K562 (cell line): ENCODE data around the gene SMCO1. TPM values are rescaled to one million over a fixed set of nuclear protein-coding genes. Genes with fewer than 3 reads are reported as not detected.

Source experiments
- ARNT ChIP-seq, 2 experiments: fragments of 450-650 bp; IDR thresholded peaks; 2 replicates each; pipeline ENCODE4 v1.6.1; 2016; ENCODE audit warnings: mild to moderate bottlenecking in 1 of 2
- FOXA3 ChIP-seq, 2 experiments: fragments of 450-650 bp in 1 of 2; sonication (generic) in 1 of 2; formaldehyde crosslinking; IDR thresholded peaks in 1 of 2; conservative IDR thresholded peaks in 1 of 2; 2 replicates each; pipeline versions ENCODE4 v1.4.0 to v1.8.0; 2020 to 2022; ENCODE audit warnings: mild to moderate bottlenecking in 2 of 2, missing genetic modification reagents in 1 of 2
- KDM1A ChIP-seq, 2 experiments: fragments of 450-650 bp; IDR thresholded peaks; 2 replicates each; pipeline ENCODE4 v1.6.1; 2016; ENCODE audit warnings: mild to moderate bottlenecking in 2 of 2
- NCOA2 ChIP-seq, 2 experiments: fragments of 450-650 bp; IDR thresholded peaks; 2 replicates each; pipeline ENCODE4 v1.6.1; 2018; ENCODE audit warnings: mild to moderate bottlenecking in 2 of 2, moderate library complexity in 1 of 2; ENCODE audit not compliant: partially characterized antibody in 2 of 2
- NCOA6 ChIP-seq: fragments of 450-650 bp; IDR thresholded peaks from 2 replicates; pipeline ENCODE4 v1.6.1; 2017; ENCODE audit warnings: mild to moderate bottlenecking
- SRSF9 ChIP-seq: fragments of 200-400 bp; formaldehyde crosslinking; IDR thresholded peaks from 2 replicates; pipeline ENCODE4 v1.6.1; 2017; ENCODE audit warnings: low read depth, low read length, borderline replicate concordance
- STAT5A ChIP-seq: IDR thresholded peaks from 2 replicates; pipeline ENCODE4 v1.6.1; 2012; ENCODE audit warnings: low read length, inconsistent platforms, borderline replicate concordance
- TBL1XR1 ChIP-seq, 2 experiments: IDR thresholded peaks; 2 replicates each; pipeline ENCODE4 v1.6.1; 2012; ENCODE audit warnings: improper control_type of control experiment in 2 of 2, low read length in 2 of 2, mild to moderate bottlenecking in 1 of 2
- TCF3 ChIP-seq: sonication (generic); formaldehyde crosslinking; IDR thresholded peaks from 2 replicates; pipeline ENCODE4 v1.4.0; 2020; ENCODE audit warnings: mild to moderate bottlenecking, missing genetic modification reagents
- TEAD1 ChIP-seq, 2 experiments: fragments of 450-650 bp in 1 of 2; sonication (generic) in 1 of 2; formaldehyde crosslinking; IDR thresholded peaks; 2 replicates each; pipeline versions ENCODE4 v1.4.0 to v1.8.0; 2020 to 2022; ENCODE audit warnings: mild to moderate bottlenecking in 2 of 2, missing genetic modification reagents in 1 of 2
- TEAD4 ChIP-seq, 2 experiments: sonication (generic) in 1 of 2; formaldehyde crosslinking in 1 of 2; IDR thresholded peaks; 2 replicates each; pipeline versions ENCODE4 v1.6.1 to v1.8.0; 2012 to 2022; ENCODE audit warnings: borderline replicate concordance in 1 of 2, inconsistent platforms in 1 of 2, low read length in 1 of 2, mild to moderate bottlenecking in 1 of 2, missing genetic modification reagents in 1 of 2
- polyA plus RNA-seq, 8 experiments: library from polyadenylated mRNA; depleted of rRNA in 4 of 8; stranded (reverse) in 5 of 8; unstranded in 3 of 8; fragments of >200 nt; fragmentation: Nextera tagmentation in 2 of 8; fragmentation: Illumina TruSeq in 1 of 8; extraction: Ambion mirVana in 2 of 8; extraction: Trizol in 1 of 8; gene quantifications; 2 replicates each; pipeline versions ENCODE4 v1.2.1 to v1.2.3, GENCODE V29; 2011 to 2014; ENCODE audit warnings: inconsistent platforms in 1 of 8, missing spikeins in 1 of 8
- total RNA-seq, 7 experiments: library from RNA; depleted of rRNA in 6 of 7; stranded (reverse); fragments of >200 nt in 6 of 7; fragmentation: Illumina TruSeq in 2 of 7; extraction: Trizol in 2 of 7; gene quantifications; 2 replicates each; pipeline versions ENCODE4 v1.2.1 to v1.2.3, GENCODE V29; 2011 to 2021; ENCODE audit warnings: low replicate concordance in 1 of 7
- TF ChIP-seq, protein P1 (sequence below): IDR thresholded peaks from 2 replicates; pipeline ENCODE4 v1.6.1; 2012; ENCODE audit warnings: low read depth, low read length, improper control_type of control experiment, borderline replicate concordance
- TF ChIP-seq, protein P2 (sequence below): fragments of 450-650 bp; IDR thresholded peaks from 2 replicates; pipeline ENCODE4 v1.7.0; 2016; ENCODE audit warnings: borderline replicate concordance
- TF ChIP-seq, protein P3 (sequence below), 2 experiments: fragments of 250-450 bp in 1 of 2; fragments of 450-650 bp in 1 of 2; sonication (Bioruptor Pico) in 1 of 2; IDR thresholded peaks; 2 replicates each; pipeline versions ENCODE4 v1.6.1 to v1.8.0; 2016 to 2021; ENCODE audit warnings: mild to moderate bottlenecking in 2 of 2, moderate library complexity in 2 of 2, missing compliant biosample characterization in 1 of 2, missing genetic modification characterization in 1 of 2

Gene SMCO1
- total and polyA plus RNA-seq, 9 of the 15 experiments (the other 6 are each of a cell fraction or from before 2014, with no cell fraction given), result 0.05 to 0.35 (median 0.12) TPM; not detected in 5

DNA sequence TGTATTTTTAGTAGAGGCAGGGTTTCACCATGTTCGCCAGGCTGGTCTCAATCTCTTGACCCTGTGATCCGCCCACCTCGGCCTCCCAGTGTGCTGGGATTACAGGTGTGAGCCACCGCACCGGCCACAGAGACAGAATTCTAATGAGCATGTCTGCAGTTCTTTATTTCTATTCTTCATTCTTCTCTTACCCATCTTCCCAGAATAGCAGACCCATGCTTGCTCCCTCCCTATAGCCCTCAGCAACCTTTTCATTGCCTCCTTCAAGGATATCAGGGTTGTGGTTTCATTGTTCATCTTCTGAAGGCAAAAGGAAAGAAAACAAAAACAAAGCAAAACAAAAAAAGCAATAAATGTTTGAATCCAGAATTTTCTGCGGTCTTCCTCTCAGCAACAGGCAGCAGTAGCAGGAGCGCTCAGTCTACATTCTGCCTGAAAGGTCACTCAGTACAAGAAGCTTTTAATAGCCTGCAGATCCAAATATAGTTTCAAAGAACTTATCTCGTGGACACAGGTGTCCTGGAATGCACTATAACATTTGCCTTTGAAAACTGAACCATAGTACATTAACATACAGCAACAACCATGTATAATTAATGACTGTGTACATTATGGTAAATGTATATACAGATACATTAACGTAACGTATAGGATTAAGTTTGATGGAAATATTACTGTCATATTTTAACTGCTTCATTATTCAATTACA is at the start of gene SMCO1 (continued):
- TF ChIP-seq, protein P1, sequence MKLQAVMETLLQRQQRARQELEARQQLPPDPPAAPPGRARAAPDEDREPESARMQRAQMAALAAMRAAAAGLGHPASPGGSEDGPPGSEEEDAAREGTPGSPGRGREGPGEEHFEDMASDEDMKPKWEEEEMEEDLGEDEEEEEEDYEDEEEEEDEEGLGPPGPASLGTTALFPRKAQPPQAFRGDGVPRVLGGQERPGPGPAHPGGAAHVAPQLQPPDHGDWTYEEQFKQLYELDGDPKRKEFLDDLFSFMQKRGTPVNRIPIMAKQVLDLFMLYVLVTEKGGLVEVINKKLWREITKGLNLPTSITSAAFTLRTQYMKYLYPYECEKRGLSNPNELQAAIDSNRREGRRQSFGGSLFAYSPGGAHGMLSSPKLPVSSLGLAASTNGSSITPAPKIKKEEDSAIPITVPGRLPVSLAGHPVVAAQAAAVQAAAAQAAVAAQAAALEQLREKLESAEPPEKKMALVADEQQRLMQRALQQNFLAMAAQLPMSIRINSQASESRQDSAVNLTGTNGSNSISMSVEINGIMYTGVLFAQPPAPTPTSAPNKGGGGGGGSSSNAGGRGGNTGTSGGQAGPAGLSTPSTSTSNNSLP, result 0 out of 2 replicates have a peak, but pooled peaks have one; percentile 34
- TF ChIP-seq, protein P2, sequence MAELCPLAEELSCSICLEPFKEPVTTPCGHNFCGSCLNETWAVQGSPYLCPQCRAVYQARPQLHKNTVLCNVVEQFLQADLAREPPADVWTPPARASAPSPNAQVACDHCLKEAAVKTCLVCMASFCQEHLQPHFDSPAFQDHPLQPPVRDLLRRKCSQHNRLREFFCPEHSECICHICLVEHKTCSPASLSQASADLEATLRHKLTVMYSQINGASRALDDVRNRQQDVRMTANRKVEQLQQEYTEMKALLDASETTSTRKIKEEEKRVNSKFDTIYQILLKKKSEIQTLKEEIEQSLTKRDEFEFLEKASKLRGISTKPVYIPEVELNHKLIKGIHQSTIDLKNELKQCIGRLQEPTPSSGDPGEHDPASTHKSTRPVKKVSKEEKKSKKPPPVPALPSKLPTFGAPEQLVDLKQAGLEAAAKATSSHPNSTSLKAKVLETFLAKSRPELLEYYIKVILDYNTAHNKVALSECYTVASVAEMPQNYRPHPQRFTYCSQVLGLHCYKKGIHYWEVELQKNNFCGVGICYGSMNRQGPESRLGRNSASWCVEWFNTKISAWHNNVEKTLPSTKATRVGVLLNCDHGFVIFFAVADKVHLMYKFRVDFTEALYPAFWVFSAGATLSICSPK, result no peak
- TF ChIP-seq ARNT (IDR thresholded peaks at IDR 0.05) (0 out of 4 replicates have a peak, but pooled peaks of 1 of the 2 experiments have one; percentile 33), FOXA3 (CRISPR knock-in tag; conservative IDR thresholded peaks at IDR 0.05 in 1 of 2, IDR thresholded peaks at IDR 0.05 in 1 of 2) (peak; percentile 69 to 87; a peak in 3 of 4 replicates), STAT5A (0 out of 2 replicates have a peak, but pooled peaks have one; percentile 42), NCOA2 (IDR thresholded peaks at IDR 0.05; ENCODE audit: partially characterized antibody in 2 of 2) (peak in 1 of 2 experiments; percentile 38), TEAD4 (IDR thresholded peaks at IDR 0.05; ENCODE audit: low read length) (peak; percentile 88), TEAD4 (CRISPR knock-in tag; IDR thresholded peaks at IDR 0.05; ENCODE audit: borderline replicate concordance) (no peak), KDM1A (IDR thresholded peaks at IDR 0.05) (0 out of 4 replicates have a peak, but pooled peaks have one; percentile 7 to 41), SRSF9 (no peak), TBL1XR1 (IDR thresholded peaks at IDR 0.05; ENCODE audit: low read length in 2 of 2) (peak in 1 of 2 experiments; percentile 97; a peak in 2 of 4 replicates), NCOA6 (peak; percentile 31; the same call in 1 of the 2 replicates), TEAD1 (CRISPR knock-in tag; IDR thresholded peaks at IDR 0.05) (0 out of 4 replicates have a peak, but pooled peaks of 1 of the 2 experiments have one; percentile 18), TCF3 (CRISPR knock-in tag) (peak; percentile 93)
- TF ChIP-seq, protein P3, sequence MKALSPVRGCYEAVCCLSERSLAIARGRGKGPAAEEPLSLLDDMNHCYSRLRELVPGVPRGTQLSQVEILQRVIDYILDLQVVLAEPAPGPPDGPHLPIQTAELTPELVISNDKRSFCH (CRISPR knock-in tag; IDR thresholded peaks at IDR 0.05), result no peak
- TF ChIP-seq, protein P3 (tag; IDR thresholded peaks at IDR 0.05), result peak; percentile 99
